Hepatic stellate cell (primary cell): ENCODE data around the gene EIF4EBP2.

Experiments
- DNase-seq: peaks from one replicate; pipeline ENCODE4 v3.0.0; 2011; ENCODE audit warnings: low spot score

The EIF4EBP2 gene

GRCh38 chr10:70378122-70378521 lies 25.8 kb upstream of the EIF4EBP2 start:
- DNase-seq, result peak; percentile 69

DNA sequence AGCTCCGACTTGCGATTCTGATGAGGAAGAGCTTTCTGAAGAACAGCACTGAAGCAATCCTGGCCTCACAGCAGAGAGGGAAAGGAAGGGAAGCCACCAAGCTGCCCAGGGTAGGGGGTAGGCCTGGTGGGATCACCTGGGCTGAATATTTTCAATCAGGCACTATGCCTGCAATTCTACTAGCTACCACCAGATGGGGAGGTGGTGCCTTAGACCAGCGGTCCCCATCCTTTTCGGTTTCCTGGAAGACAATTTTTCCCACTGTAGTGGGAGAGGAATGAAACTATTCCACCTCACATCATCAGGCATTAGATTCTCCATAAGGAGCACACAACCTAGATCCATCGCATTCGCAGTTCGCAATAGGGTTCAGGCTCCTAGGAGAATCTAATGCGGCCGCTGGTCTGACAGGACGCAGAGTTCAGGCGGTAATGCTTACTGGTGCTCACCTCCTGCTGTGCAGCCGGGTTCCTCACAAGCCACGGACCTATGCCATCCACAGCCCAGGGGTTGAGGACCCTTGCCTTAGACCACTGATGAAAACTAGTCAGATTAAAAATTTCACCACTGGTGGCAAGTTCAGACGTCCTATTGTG lies 24.3 kb upstream of the EIF4EBP2 start:
- DNase-seq, result no peak

DNA sequence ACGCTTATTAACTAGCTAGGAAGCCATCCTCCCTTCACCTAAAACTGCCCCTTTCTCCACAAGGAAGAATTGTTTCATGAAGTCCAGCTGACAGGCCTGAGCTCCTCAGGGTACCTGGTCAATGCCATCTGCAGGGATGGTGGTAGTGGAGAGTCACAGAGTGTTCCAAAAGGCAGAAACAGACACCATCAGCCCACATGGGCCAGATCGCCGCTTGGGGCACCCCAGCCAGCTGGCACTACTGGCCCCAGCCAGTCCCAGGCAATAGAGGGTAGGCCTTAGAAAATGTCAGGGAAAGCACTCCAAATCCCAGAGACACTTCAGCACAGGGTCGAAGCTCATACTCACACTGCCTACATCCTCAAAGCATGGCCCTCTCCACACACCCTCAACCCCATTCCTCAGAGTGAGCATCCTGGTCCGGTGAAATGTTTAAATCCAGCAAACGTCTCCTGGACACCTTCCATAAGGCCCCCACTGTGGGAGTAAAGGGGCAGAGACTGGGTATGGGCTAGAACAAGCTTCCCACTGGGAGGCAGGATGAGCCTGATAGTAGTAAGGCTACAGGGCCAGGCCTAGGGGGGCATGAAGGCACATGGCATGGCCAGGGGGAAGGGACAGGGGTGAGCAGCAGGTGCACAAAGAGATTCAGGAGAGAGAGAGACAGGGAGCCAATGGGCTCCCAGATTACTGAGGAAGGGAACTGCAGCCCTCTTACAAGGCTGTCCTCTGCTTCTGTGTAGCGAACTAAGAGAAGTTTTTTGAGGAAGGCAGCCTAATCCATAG lies 23.4 kb upstream of the EIF4EBP2 start:
- DNase-seq, result no peak

DNA sequence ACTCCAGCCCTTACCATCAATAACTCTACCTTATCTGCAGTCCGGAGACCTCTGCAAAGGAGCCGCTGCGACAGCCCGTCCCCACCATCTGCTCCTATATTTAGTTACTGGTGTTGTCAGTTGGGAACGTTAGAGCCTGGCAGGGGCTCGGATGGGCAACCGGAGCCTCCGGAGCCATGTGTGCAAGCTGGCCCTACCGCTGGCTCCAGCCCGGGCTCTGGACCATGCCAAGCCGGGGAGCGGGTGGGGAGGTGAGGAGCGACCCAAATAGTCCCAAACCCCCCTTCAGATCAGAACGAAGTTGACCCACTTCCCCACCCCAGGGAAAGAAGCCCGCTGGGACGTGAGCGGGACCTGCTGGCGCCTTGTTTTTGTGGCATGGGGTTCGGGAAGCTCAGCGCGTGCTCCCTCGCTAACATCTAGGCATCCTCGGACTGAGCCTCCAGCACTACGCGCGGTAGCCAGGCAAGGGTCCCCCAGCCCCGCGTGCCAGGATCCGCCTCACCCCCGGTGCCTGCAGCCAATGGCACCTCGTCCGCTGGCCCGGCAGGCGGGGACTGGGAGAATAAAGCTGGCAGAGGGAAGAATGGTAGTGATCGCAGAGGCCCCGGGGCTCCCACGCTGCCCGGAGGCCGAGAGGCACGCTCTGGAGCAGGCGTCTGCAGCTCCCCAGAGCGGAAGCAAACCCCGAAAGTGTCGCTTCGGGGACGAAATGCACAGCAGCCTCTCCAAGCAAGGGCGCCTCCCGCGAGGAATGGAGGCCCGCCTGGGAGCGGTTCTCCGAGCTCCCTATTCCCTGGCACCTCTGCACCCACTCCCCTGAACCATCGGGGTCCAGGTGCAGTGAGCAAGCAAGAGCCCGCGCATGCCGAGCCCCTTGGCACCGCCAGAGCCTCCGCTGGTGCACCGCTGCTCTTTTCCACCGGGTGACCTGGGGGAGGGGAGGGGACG lies 22.2 kb upstream of the EIF4EBP2 start:
- DNase-seq, result peak; percentile 61

DNA sequence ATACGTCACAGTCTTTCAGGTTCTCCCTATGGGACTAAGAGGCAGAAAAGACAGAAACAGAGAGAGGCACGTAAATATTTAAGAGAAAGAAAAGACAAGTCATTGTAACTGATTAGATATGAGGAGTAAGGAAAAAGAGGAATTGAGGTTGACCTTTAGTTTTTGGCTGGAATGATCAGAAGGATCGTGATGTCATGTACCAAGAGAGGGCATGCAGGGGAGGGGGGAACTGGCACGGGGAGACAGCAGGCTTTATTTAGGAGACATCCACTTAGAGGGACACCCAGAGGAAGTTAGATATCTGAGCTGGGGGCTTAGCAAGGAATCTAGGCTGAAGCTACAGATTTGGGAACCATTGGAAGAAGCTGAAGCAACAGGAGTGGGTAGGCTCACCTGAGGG lies 12.3 kb upstream of the EIF4EBP2 start:
- no peak for DNase-seq

DNA sequence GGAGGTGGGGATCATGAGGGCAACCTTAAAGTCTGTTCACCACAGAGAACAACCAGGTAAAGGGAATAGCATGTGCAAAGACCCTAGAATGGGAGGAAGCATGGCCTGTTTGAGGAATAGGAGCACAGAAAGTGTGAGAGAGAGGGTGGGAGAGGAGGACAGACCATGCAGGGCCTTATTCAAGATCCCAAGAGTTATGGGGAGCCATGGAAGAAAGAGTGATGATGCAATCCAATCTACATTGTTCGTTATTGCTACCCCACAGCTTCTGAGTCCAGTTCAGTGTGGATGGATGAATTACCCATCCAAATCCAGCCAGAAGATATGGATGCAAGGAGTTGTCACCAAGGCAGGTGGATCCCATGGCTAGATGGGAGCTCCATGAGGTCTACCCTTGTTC lies 7.8 kb upstream of the EIF4EBP2 start:
- no peak for DNase-seq

- DNase-seq, result no peak
Measured at GRCh38 chr10:70399177-70399576, 4.8 kb upstream of the EIF4EBP2 start.

- DNase-seq, result no peak
Measured at GRCh38 chr10:70403483-70404035, 386 bp upstream of the EIF4EBP2 start.

- DNase-seq, result no peak
Measured at GRCh38 chr10:70404787-70405036, 767 bp downstream of the EIF4EBP2 start.

GRCh38 chr10:70405037-70405824 lies 1.3 kb downstream of the EIF4EBP2 start:
- peak; percentile 86 for DNase-seq

GRCh38 chr10:70409772-70410171 lies 5.8 kb downstream of the EIF4EBP2 start:
- DNase-seq, result no peak

GRCh38 chr10:70410608-70411007 lies 6.7 kb downstream of the EIF4EBP2 start:
- DNase-seq, result no peak

DNA sequence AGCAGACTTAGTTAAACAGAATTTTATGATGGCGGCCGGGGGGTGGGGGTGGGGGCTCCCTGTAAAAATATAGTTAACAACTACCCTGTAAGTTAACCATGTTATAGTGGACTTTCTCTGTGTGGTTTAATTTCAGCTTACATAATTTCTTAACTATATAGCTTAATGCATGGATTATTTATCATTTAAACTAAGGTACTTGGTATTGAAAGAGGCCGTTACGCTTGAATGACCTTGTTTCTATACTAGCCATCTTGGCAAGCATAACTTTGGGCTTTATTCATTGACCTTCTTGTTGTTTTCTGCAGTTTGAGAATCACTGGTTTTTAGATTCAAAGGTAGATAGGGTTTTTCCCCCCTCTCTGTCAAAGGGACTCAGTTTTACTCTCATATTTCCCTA lies 8.4 kb downstream of the EIF4EBP2 start:
- DNase-seq, result no peak

DNA sequence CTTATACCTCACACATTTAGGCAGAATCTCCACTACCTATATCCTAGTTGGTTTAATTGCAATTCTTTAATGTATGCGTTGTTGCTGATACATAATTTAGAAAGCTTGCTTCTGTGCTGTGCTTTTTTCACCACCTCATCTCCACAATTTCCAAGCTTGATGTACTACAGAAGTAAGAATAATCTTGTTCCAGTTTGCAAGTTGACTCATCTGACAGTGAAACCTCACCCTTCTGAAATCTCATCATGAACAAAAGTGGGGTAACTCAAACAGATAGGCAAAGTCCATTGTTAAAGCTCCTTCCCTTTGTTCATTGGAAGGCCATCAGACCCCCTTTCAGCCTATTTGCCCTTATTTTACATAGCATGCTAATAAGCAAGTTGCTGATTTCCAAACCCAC lies 13.6 kb downstream of the EIF4EBP2 start:
- no peak for DNase-seq

DNA sequence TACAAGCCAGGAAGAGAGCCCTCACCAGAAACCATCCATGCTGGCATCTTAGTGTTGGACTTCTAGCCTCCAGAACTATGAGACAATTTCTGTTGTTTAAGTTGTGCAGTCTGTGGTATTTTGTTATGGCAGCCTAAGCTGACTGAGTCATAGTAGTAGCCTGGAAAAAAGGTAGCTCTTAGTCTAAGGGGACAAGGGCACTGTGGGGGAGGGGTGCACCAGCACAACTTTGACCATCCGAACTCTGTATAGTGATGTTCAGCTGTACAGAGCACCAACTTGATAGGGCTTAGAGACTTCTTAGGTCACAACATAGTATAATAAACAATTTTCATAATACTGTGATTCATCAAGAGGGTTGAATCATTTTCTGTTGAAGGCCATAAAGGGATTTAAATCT lies 14.3 kb downstream of the EIF4EBP2 start:
- peak; percentile 70 for DNase-seq

DNA sequence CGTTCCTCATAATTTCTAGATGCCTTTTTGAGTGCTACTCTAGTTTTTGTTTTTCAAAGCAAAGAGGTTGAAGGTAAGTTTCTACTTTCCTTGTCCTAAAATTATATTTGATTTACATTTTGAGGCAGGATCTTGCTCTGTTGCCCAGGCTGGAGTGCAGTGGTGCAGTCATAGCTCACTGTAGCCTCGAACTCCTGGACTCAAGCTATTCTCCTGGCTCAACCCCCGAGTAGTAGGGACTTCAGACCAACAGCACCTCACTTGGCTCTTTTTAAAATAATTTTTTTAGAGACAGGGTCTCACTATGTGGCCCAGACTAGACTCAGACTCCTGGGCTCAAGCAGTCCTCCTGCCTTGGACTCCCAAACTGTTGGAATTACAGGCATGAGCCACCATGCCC lies 14.8 kb downstream of the EIF4EBP2 start:
- DNase-seq, result no peak

DNA sequence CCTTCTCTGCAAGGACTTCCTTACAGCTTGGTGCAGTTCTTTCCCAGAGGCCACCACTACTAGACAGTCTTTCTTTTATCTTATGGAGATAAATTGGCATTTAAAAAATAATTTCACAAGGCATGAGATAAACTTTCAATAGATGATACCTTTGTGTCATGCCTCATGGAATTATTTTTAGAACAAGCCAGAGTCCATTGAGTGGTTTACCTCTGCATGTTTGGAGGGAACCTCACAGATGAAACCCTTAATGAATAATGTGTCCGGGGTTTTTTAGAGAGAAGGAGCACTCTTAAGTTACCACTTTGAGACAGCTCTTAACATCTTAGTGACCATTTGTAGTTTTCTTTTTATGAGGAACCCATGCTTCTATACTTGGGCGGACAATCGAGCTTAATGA lies 20.4 kb downstream of the EIF4EBP2 start:
- no peak for DNase-seq

DNA sequence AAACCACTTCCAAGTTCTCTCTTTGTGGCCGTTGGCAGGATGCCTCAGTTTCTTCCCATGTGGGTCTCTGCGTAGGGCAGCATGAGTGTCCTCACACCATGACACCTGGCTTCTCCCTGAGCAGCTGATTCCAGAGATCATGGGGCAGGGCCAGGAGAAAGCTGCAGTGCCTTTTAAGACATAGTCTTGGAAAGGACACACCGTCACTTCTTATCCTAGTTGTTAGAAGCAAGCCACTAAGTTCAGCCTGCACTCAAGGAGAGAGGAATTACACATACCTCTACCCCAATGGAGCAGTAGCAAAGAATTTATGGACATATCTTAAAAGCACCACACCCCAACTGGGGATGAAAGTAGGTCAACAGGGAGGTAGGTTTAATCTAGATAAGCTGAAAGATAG lies 21.2 kb downstream of the EIF4EBP2 start:
- no peak for DNase-seq

DNA sequence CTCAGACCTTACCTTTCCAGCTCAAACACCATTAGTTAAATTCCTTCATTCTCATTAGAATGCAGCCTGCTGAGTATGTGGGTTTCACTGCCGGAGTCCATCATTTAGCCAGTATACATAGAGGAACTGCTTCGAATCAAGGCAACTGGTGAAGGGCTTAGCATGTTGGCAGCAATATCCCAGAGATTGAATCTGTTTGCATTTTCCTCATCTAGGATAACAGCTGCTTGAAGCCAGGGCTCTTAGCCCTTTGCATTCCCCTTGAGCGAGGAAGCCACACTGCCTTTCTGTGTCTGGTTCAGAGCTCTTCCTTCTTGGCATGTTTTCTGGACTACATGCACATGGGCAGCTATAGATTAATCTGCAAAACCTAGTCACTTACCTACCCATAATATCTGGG lies 22.9 kb downstream of the EIF4EBP2 start:
- DNase-seq, result no peak

- DNase-seq, result peak; percentile 57
Measured at GRCh38 chr10:70430493-70431445, 26.8 kb downstream of the EIF4EBP2 start.

- DNase-seq, result no peak
Measured at GRCh38 chr10:70432101-70432500, 28.2 kb downstream of the EIF4EBP2 start.
